ENCODE data around the gene DNAH12.

GRCh38 chr3:57592306-57592705, 48.2 kb upstream of the DNAH12 start:
- no peak for TF ChIP-seq TAF1 (CRISPR knock-in tag; IDR thresholded peaks at IDR 0.05)
- no peak for TF ChIP-seq RBAK (CRISPR knock-in tag; IDR thresholded peaks at IDR 0.05)
- TF ChIP-seq POLR2AphosphoS2 (IDR thresholded peaks at IDR 0.05; ENCODE audit: low read depth, low read length): no peak
- no peak for TF ChIP-seq SIX4 (CRISPR knock-in tag; IDR thresholded peaks at IDR 0.05)
- no peak for TF ChIP-seq ARNT (IDR thresholded peaks at IDR 0.05)
- TF ChIP-seq JUNB (CRISPR knock-in tag; IDR thresholded peaks at IDR 0.05; ENCODE audit: borderline replicate concordance): no peak
- TF ChIP-seq KLF9 (CRISPR knock-in tag; IDR thresholded peaks at IDR 0.05; ENCODE audit: low read depth): no peak
- no peak for TF ChIP-seq THRA (CRISPR knock-in tag; IDR thresholded peaks at IDR 0.05; ENCODE audit: borderline replicate concordance)

All from HepG2 (cell line).